ENCODE data around the gene HPS4. TPM values are rescaled to one million over a fixed set of nuclear protein-coding genes. Genes with fewer than 3 reads are reported as not detected.

Gene HPS4
- total and polyA plus RNA-seq, 2 of the 8 experiments (the other 6 are each of a cell fraction or from before 2014, with no cell fraction given) = 28.0 to 35.2 TPM

DNA sequence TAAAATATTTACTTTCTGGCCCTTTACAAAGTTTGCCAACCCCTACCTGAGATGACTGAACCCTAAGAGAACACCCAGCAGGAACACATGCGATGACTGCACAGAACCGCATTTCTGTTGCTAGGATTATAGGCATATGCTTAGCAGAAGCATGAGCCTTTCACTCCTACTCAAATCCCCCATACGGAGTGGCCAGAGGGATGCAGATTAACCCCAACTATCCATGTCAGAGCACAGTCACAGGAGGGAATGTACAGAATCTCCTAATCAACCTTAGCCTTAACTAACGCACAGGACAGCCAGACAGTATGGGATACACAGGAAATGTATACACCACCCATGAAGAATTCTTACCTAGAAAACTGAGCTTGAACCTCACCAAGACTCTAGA, 6.2 kb downstream of the HPS4 start (continued):
- TF ChIP-seq, protein P1, sequence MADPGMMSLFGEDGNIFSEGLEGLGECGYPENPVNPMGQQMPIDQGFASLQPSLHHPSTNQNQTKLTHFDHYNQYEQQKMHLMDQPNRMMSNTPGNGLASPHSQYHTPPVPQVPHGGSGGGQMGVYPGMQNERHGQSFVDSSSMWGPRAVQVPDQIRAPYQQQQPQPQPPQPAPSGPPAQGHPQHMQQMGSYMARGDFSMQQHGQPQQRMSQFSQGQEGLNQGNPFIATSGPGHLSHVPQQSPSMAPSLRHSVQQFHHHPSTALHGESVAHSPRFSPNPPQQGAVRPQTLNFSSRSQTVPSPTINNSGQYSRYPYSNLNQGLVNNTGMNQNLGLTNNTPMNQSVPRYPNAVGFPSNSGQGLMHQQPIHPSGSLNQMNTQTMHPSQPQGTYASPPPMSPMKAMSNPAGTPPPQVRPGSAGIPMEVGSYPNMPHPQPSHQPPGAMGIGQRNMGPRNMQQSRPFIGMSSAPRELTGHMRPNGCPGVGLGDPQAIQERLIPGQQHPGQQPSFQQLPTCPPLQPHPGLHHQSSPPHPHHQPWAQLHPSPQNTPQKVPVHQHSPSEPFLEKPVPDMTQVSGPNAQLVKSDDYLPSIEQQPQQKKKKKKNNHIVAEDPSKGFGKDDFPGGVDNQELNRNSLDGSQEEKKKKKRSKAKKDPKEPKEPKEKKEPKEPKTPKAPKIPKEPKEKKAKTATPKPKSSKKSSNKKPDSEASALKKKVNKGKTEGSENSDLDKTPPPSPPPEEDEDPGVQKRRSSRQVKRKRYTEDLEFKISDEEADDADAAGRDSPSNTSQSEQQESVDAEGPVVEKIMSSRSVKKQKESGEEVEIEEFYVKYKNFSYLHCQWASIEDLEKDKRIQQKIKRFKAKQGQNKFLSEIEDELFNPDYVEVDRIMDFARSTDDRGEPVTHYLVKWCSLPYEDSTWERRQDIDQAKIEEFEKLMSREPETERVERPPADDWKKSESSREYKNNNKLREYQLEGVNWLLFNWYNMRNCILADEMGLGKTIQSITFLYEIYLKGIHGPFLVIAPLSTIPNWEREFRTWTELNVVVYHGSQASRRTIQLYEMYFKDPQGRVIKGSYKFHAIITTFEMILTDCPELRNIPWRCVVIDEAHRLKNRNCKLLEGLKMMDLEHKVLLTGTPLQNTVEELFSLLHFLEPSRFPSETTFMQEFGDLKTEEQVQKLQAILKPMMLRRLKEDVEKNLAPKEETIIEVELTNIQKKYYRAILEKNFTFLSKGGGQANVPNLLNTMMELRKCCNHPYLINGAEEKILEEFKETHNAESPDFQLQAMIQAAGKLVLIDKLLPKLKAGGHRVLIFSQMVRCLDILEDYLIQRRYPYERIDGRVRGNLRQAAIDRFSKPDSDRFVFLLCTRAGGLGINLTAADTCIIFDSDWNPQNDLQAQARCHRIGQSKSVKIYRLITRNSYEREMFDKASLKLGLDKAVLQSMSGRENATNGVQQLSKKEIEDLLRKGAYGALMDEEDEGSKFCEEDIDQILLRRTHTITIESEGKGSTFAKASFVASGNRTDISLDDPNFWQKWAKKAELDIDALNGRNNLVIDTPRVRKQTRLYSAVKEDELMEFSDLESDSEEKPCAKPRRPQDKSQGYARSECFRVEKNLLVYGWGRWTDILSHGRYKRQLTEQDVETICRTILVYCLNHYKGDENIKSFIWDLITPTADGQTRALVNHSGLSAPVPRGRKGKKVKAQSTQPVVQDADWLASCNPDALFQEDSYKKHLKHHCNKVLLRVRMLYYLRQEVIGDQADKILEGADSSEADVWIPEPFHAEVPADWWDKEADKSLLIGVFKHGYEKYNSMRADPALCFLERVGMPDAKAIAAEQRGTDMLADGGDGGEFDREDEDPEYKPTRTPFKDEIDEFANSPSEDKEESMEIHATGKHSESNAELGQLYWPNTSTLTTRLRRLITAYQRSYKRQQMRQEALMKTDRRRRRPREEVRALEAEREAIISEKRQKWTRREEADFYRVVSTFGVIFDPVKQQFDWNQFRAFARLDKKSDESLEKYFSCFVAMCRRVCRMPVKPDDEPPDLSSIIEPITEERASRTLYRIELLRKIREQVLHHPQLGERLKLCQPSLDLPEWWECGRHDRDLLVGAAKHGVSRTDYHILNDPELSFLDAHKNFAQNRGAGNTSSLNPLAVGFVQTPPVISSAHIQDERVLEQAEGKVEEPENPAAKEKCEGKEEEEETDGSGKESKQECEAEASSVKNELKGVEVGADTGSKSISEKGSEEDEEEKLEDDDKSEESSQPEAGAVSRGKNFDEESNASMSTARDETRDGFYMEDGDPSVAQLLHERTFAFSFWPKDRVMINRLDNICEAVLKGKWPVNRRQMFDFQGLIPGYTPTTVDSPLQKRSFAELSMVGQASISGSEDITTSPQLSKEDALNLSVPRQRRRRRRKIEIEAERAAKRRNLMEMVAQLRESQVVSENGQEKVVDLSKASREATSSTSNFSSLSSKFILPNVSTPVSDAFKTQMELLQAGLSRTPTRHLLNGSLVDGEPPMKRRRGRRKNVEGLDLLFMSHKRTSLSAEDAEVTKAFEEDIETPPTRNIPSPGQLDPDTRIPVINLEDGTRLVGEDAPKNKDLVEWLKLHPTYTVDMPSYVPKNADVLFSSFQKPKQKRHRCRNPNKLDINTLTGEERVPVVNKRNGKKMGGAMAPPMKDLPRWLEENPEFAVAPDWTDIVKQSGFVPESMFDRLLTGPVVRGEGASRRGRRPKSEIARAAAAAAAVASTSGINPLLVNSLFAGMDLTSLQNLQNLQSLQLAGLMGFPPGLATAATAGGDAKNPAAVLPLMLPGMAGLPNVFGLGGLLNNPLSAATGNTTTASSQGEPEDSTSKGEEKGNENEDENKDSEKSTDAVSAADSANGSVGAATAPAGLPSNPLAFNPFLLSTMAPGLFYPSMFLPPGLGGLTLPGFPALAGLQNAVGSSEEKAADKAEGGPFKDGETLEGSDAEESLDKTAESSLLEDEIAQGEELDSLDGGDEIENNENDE (IDR thresholded peaks at IDR 0.05; ENCODE audit: insufficient replicate concordance, low read length) = no peak
- no peak for TF ChIP-seq POLR2A (IDR thresholded peaks at IDR 0.05; ENCODE audit: control extremely low read depth in 1 of 2, low read depth in 2 of 2, low read length in 2 of 2)
- TF ChIP-seq KDM4A (IDR thresholded peaks at IDR 0.05; ENCODE audit: low read depth, low read length, severe bottlenecking) = no peak
- no peak for TF ChIP-seq CHD2 (IDR thresholded peaks at IDR 0.05; ENCODE audit: low read length)
- TF ChIP-seq, protein P2, sequence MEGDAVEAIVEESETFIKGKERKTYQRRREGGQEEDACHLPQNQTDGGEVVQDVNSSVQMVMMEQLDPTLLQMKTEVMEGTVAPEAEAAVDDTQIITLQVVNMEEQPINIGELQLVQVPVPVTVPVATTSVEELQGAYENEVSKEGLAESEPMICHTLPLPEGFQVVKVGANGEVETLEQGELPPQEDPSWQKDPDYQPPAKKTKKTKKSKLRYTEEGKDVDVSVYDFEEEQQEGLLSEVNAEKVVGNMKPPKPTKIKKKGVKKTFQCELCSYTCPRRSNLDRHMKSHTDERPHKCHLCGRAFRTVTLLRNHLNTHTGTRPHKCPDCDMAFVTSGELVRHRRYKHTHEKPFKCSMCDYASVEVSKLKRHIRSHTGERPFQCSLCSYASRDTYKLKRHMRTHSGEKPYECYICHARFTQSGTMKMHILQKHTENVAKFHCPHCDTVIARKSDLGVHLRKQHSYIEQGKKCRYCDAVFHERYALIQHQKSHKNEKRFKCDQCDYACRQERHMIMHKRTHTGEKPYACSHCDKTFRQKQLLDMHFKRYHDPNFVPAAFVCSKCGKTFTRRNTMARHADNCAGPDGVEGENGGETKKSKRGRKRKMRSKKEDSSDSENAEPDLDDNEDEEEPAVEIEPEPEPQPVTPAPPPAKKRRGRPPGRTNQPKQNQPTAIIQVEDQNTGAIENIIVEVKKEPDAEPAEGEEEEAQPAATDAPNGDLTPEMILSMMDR (IDR thresholded peaks at IDR 0.05; ENCODE audit: control extremely low read depth in 1 of 3, insufficient read depth in 1 of 3, low read depth in 1 of 3, low read length in 3 of 3) = no peak
- TF ChIP-seq, protein P3, sequence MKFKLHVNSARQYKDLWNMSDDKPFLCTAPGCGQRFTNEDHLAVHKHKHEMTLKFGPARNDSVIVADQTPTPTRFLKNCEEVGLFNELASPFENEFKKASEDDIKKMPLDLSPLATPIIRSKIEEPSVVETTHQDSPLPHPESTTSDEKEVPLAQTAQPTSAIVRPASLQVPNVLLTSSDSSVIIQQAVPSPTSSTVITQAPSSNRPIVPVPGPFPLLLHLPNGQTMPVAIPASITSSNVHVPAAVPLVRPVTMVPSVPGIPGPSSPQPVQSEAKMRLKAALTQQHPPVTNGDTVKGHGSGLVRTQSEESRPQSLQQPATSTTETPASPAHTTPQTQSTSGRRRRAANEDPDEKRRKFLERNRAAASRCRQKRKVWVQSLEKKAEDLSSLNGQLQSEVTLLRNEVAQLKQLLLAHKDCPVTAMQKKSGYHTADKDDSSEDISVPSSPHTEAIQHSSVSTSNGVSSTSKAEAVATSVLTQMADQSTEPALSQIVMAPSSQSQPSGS (IDR thresholded peaks at IDR 0.05; ENCODE audit: low read length) = no peak
- TF ChIP-seq POLR2AphosphoS5 (IDR thresholded peaks at IDR 0.05; ENCODE audit: low read depth, low read length) = no peak
- no peak for TF ChIP-seq ZNF274 (IDR thresholded peaks at IDR 0.05; ENCODE audit: borderline replicate concordance, extremely low read depth, low read length)

All from H1 (cell line).